Muscle of leg (tissue), 11 donors: Measurements from ENCODE around the gene GPR27. TPM values are rescaled to one million over a fixed set of nuclear protein-coding genes. Genes with fewer than 3 reads are reported as not detected.
A peak's percentile ranks its signal among the peaks of the same experiment; 100 is the strongest.

Experiments used
- DNase-seq: peaks from one replicate; pipeline ENCODE4 v3.0.0; 2013
- H3K27ac ChIP-seq: one replicate; pipeline ENCODE4 v1.5.1; 2013; ENCODE audit warnings: mild to moderate bottlenecking, low read length, control low read depth
- H3K27me3 ChIP-seq: one replicate; pipeline ENCODE4 v1.6.1; 2013; ENCODE audit warnings: low read length; ENCODE audit not compliant: control insufficient read depth, insufficient read depth
- H3K36me3 ChIP-seq: one replicate; pipeline ENCODE4 v1.6.1; 2013; ENCODE audit warnings: low read length; ENCODE audit not compliant: control insufficient read depth, insufficient read depth
- H3K4me1 ChIP-seq: one replicate; pipeline ENCODE4 v1.6.1; 2013; ENCODE audit warnings: low read length; ENCODE audit not compliant: control insufficient read depth, insufficient read depth
- H3K4me3 ChIP-seq: one replicate; pipeline ENCODE4 v1.5.1; 2013; ENCODE audit warnings: low read length, control low read depth
- H3K9me3 ChIP-seq: replicated peaks from 2 replicates; pipeline ENCODE4 v1.6.1; 2013; ENCODE audit warnings: low read depth, low read length; ENCODE audit not compliant: control insufficient read depth
- WGBS: methylation state at CpG from one replicate; pipeline ENCODE4 v1.1.5; 2013; ENCODE audit warnings: missing lambda C conversion rate; ENCODE audit not compliant: insufficient coverage; 5-methylcytosine and 5-hydroxymethylcytosine counted together
- polyA plus RNA-seq, 8 donors: library from polyadenylated mRNA; unstranded; fragments of 120-200 nt; gene quantifications; one replicate each; pipeline versions ENCODE4 v1.2.1 to v1.2.3, GENCODE V29; 2013; ENCODE audit warnings: inconsistent platforms in 1 of 8, low replicate concordance in 1 of 8; ENCODE audit not compliant: insufficient read length in 8 of 8, insufficient read depth in 1 of 8
- total RNA-seq: library from RNA; stranded (reverse); fragments of 120-200 nt; gene quantifications from one replicate; pipeline ENCODE4 v1.2.4, GENCODE V29; 2013

The GPR27 gene
- total and polyA plus RNA-seq, 9 donors = 1.5 to 4.2 (median 3.8) TPM

- Histone ChIP-seq H3K4me1 (no peaks in the 10 kb centered on the region), H3K9me3 (no peaks in the 10 kb centered on the region)
- no peak for DNase-seq
These were observed 39.1 kb upstream of the GPR27 start for GRCh38 chr3:71714595-71714994.

GRCh38 chr3:71718072-71718471 is 35.6 kb upstream of the GPR27 start:
- Histone ChIP-seq H3K27ac (no peak overlapping the region), H3K4me1 (no peaks in the 10 kb centered on the region), H3K36me3 (no peaks in the 10 kb centered on the region), H3K4me3 (no peak overlapping the region), H3K27me3 (no peaks in the 10 kb centered on the region), H3K9me3 (no peaks in the 10 kb centered on the region)
- WGBS = 60% methylated on average over 1 of the region's 4 CpGs
- DNase-seq = no peak

More at GRCh38 chr3:71714595-71714994, 39.1 kb upstream of the GPR27 start:
- 73% methylated on average over 3 of the region's 4 CpGs for WGBS
- no peaks in the 10 kb centered on the region for H3K27me3 ChIP-seq
- no peak overlapping the region for H3K27ac ChIP-seq
- no peak overlapping the region for H3K4me3 ChIP-seq
- H3K36me3 ChIP-seq = no peaks in the 10 kb centered on the region

- WGBS = 91% methylated on average over 6 of the region's 7 CpGs
- Histone ChIP-seq H3K9me3 (no peaks in the 10 kb centered on the region), H3K27me3 (peaks cover 10% of the 10 kb centered on the region), H3K27ac (no peak overlapping the region), H3K4me3 (no peak overlapping the region), H3K36me3 (no peaks in the 10 kb centered on the region), H3K4me1 (peaks cover 8% of the 10 kb centered on the region)
- no peak for DNase-seq
These were observed 32.7 kb upstream of the GPR27 start for GRCh38 chr3:71721002-71721401.

GRCh38 chr3:71721651-71722157 is 32.0 kb upstream of the GPR27 start:
- Histone ChIP-seq H3K4me1 (peaks cover 8% of the 10 kb centered on the region), H3K27ac (no peak overlapping the region), H3K27me3 (peaks cover 11% of the 10 kb centered on the region), H3K4me3 (no peak overlapping the region), H3K36me3 (no peaks in the 10 kb centered on the region), H3K9me3 (no peaks in the 10 kb centered on the region)
- DNase-seq = no peak
- 91% methylated on average over 5 of the region's 6 CpGs for WGBS

GRCh38 chr3:71722693-71723092 is 31.0 kb upstream of the GPR27 start:
- Histone ChIP-seq H3K4me3 (no peak overlapping the region), H3K27me3 (peaks cover 11% of the 10 kb centered on the region), H3K4me1 (peaks cover 8% of the 10 kb centered on the region), H3K27ac (no peak overlapping the region), H3K9me3 (no peaks in the 10 kb centered on the region), H3K36me3 (no peaks in the 10 kb centered on the region)
- no peak for DNase-seq
- WGBS = 100% methylated on average over 1 of the region's 1 CpG

- H3K27me3 ChIP-seq = peaks cover 11% of the 10 kb centered on the region
- no peak overlapping the region for H3K27ac ChIP-seq
- DNase-seq = no peak
- no peaks in the 10 kb centered on the region for H3K9me3 ChIP-seq
- no peaks in the 10 kb centered on the region for H3K36me3 ChIP-seq
- peak overlapping the region; percentile 2 for H3K4me3 ChIP-seq
- 50% methylated on average over 1 of the region's 6 CpGs for WGBS
- H3K4me1 ChIP-seq = peaks cover 8% of the 10 kb centered on the region
These were observed 30.0 kb upstream of the GPR27 start for GRCh38 chr3:71723452-71724170.

GRCh38 chr3:71724171-71724453 is 29.5 kb upstream of the GPR27 start:
- H3K27ac ChIP-seq = no peak overlapping the region
- no peak for DNase-seq
- peaks cover 11% of the 10 kb centered on the region for H3K27me3 ChIP-seq
- peaks cover 8% of the 10 kb centered on the region for H3K4me1 ChIP-seq
- no peaks in the 10 kb centered on the region for H3K36me3 ChIP-seq
- H3K9me3 ChIP-seq = no peaks in the 10 kb centered on the region
- peak overlapping the region; percentile 2 for H3K4me3 ChIP-seq

- under 1% methylated on average over 60 of the region's 73 CpGs for whole genome bisulfite sequencing
- Histone ChIP-seq H3K27me3 (peaks cover 11% of the 10 kb centered on the region), H3K36me3 (no peaks in the 10 kb centered on the region), H3K9me3 (no peaks in the 10 kb centered on the region), H3K4me1 (peaks cover 8% of the 10 kb centered on the region), H3K4me3 (peak overlapping the region; percentile 45), H3K27ac (no peak overlapping the region)
- DNase-seq = peak; percentile 35
These were observed 28.9 kb upstream of the GPR27 start for GRCh38 chr3:71724584-71725270.

- 2% methylated on average over 78 of the region's 80 CpGs for WGBS
- Histone ChIP-seq H3K27me3 (peaks cover 11% of the 10 kb centered on the region), H3K4me1 (peaks cover 8% of the 10 kb centered on the region), H3K27ac (no peak within 1 kb of the TSS), H3K9me3 (no peaks in the 10 kb centered on the region), H3K36me3 (no peaks in the 10 kb centered on the region), H3K4me3 (peak within 1 kb of the TSS; percentile 51)
- peak; percentile 66 for DNase-seq
These were observed 28.2 kb upstream of the GPR27 start, which contains the start of gene EIF4E3 for GRCh38 chr3:71725271-71725991. Gene EIF4E3 (minus strand): TSS chr3:71725402. CDS start chr3:71725367, 35 bp downstream.

- Histone ChIP-seq H3K4me1 (peaks cover 8% of the 10 kb centered on the region), H3K27ac (no peak overlapping the region), H3K9me3 (no peaks in the 10 kb centered on the region), H3K36me3 (no peaks in the 10 kb centered on the region), H3K27me3 (peaks cover 11% of the 10 kb centered on the region), H3K4me3 (no peak overlapping the region)
- WGBS = 80% methylated on average over 8 of the region's 8 CpGs
- no peak for DNase-seq
These were observed 27.5 kb upstream of the GPR27 start for GRCh38 chr3:71726146-71726545.
